HG03060 (cell line): Measurements from ENCODE around the gene APCDD1.
"Not testable (repeated sequence)": the region's sequence is repeated elsewhere in the genome, so short reads cannot be mapped to it uniquely, and the experiment has no call there.

Experiments
- ATAC-seq: cut with Tn5 transposase; IDR thresholded peaks from one replicate; pipeline ENCODE4 v1.9.1; 2021; ENCODE audit warnings: low read depth, moderate number of reproducible peaks; ENCODE audit not compliant: unreplicated experiment

Gene APCDD1

DNA sequence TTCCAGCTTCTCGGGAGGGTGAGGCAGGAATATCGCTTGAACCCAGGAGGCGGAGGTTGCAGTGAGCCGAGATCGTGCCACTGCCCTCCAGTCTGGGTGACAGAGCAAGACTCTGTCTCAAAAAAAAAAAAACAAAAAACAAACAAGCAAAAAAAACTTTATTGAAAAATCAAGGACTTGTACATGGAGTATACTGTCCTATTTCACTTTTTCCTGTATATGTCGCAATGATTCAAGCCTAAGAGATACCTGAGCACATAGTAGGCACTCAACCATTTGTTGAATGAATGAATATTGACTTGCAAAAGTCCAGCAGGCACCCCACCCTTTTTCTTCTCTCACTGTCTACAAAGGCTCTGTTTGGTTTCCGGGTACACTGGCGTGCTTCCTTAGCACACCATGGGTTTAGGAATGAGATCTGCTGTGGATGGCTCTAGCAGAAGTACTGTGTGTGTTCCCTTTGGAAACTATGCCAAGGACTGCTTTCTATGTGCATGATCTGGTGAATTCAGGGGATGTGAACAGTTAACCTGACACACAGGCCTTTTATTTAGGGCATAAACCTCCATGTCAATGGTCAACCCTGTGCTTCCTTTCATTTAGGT lies 6.1 kb downstream of the APCDD1 start:
- no peak for ATAC-seq

DNA sequence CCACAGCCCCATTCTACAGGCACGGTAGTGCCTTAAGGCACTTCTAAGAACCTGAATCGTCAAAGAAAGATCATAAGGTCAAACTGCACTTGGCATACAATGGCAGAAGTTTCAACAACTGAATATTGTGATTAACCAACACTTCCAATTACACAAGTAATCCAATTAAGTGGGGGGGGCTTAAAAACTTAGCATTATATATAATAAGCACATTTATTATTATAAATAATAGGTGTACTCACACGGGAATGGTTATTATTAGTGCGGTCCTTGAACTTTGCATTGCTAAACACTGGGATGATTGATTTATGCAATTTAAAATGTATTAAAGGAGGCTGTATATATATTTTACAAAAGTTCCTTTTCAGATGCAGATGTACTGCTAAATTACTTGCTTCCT lies 7.6 kb downstream of the APCDD1 start:
- no peak for ATAC-seq

DNA sequence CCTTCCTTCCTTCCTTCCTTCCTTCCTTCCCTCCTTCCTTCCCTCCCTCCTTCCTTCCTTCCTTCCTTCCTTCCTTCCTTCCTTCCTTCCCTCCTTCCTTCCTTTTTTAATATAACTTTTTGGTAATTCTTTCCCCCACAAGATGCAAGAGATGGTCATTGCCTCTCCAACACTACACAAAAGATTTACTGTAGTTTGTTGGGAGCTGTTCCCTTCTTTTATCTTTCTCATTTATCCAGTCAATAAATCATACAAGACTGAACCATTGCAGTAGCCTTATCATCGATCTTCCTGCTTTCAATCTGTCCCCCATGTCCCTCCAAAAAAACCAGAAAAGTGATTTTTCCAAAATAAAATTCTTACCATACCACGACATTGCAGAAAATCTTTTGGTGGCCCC lies 8.2 kb downstream of the APCDD1 start:
- ATAC-seq, result no peak

DNA sequence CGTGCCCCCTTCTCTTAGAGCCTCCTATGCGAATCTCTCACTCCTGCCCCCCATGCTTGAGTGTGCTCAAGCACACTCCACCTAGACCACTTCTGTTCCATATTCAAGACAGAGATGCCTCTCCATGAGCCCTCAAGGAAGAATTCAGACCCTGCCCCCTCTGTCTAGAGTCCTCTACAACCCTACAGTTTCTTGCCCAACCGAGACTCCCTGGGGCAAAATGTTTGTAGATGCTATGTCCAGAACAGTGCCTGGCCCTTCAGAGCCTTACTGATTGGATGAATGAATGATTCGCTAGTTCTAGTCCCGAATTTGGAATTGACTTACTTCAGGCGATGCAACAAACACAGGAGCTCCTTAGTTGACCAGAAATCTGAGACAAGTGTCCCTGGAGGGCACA lies 8.7 kb downstream of the APCDD1 start:
- no peak for ATAC-seq

DNA sequence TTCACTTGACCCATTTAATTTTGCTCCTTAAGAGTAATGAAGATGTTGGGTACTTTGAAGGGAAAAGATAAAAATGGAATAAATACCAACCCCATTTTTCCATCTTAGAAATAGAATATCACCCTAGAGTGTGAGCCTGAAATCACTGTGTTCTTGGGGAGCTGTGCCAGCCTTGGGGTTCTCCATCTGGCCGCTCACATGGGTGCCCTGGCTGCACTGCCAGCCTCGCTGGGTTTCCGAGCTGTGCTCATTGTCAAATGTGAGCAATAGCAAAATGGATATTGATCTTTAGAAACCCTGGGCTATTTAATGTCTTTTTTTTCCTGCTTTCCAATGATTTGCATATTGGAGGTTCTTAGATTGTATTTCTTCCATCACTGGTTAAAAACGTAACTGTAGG lies 9.3 kb downstream of the APCDD1 start:
- ATAC-seq, result no peak

DNA sequence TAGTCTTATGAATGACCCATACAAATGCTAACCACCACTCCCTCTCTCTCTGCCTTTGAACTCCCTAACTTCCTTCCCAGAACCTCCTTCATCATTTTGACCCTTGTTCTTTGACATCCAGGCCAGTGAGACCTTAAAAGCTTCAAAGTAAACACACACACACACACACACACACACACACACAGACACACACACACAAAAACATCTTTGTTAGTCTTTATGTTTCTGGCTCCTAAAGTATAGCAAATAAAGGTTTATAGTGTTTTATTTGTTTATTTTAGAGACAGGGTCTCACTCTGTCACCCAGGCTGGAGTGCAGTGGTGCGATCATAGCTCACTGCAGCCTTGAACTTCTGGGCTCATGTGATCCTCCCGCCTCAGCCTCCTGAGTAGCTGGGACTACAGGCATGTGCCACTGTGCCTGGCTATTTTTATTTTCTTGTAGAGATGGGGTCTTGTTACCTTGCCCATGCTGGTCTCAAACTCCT lies 9.8 kb downstream of the APCDD1 start:
- ATAC-seq, result not testable (repeated sequence)

DNA sequence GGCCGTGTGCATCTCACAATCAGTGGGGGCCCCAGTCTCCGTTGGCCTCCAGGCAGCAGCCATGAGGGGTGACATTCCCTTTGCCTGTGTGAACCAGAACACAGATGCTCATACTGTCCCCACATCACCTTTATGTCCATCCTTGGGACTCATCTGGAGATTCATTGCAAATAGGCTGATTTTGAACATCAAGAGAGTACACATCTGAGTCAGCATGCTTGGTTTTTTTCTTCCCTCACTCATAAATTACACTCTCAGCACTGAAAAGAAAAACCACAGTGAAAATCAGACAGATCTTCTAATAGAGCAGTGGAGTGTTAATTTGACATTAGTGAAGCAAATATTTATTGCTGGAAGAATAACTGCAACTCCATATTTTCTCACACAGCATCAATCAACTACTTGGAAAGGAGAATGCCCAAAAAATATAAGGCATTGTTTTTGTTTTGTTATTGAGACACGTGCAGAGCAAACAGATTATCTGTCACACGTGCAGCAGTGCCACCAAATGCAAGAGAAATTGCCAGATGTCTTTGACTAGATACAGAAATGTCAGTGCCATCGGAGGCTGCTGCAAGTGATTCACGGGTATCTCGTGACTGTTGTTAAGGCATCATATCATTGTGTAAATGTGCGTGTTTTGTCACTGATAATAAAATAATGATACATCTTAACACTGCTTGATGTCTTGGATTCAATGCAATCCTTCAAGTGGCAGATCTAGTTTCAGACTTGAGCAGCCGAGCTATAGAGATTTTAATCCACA lies 10.9 kb downstream of the APCDD1 start:
- no peak for ATAC-seq

DNA sequence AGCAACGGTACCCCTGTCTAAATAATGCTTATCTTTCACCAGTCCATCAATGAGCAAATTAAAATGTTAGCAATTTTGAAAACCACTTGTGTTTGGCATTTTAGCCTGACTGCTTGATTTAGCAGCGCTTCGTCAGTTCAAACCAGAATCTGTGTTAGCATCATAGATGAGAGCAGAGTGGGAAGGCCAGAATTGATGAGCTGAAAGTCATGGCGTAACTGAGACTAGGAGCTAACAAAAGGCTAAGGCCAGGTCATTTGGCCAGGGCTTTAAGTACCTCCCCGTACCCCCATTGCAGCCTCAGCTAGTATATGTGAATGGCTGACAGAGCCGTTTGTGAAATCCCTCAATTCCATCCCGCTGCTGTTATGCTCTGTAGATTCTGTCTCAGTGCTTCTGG lies 16.0 kb downstream of the APCDD1 start:
- no peak for ATAC-seq

DNA sequence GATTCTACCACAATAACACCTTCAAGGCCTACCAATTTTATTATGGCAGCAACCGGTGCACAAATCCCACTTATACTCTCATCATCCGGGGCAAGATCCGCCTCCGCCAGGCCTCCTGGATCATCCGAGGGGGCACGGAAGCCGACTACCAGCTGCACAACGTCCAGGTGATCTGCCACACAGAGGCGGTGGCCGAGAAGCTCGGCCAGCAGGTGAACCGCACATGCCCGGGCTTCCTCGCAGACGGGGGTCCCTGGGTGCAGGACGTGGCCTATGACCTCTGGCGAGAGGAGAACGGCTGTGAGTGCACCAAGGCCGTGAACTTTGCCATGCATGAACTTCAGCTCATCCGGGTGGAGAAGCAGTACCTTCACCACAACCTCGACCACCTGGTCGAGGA lies 17.1 kb downstream of the APCDD1 start:
- ATAC-seq, result no peak

DNA sequence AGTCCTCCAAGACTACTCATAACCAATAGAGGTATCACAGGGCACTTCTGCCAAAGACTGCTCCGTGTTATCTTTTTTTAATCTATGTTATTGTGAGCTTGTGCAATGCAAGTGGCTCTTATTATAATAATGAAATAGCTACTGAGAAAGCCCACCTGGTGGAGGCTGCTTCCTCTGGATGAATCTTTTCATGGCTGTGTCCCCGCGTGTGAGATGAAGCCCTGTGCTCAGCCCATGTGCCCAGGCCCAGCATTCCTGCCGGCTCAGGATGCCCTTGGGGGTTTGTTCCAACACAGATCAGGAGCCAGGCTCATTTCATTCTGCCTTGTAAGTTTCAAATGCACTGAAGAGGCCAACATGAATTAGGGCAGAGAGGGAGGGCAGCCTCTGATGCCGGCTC lies 18.7 kb downstream of the APCDD1 start:
- no peak for ATAC-seq

DNA sequence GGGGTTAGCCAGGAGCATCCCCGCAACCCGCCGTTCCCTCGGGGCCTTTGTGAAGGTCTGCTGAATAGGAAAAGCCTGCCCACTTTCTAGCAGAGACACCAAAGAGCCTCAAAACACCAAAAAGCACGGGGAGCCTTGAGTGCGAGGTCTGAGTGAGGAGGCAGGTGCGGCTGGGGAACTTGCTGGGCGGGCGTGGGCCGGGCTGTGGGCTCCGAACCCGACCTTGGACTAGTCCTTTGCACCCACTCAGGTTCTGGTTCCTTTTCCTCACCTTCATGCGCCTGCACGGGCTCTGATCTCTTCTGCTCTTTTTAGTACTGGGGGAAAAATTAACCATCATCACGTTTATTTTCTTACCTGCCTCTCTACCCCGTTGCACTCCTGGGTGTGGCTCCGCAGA lies 19.9 kb downstream of the APCDD1 start:
- no peak for ATAC-seq

DNA sequence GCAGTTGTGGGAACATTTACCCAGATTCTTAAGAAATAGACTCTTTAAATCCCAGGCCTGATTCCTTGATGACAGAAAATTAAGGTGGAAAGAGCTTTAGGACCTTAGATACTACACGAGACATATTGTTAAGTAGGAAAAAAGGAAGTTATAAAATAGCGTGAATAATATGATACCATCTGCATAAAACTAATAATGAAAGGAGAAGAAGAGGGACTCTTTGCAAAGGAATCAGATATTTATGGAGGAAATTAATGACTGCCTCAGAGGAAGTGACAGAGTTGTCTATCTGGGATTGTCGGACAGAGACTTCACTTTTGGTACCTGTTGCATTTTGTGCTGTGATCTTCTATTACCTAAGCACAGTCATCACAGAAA lies 20.8 kb downstream of the APCDD1 start:
- ATAC-seq, result no peak

DNA sequence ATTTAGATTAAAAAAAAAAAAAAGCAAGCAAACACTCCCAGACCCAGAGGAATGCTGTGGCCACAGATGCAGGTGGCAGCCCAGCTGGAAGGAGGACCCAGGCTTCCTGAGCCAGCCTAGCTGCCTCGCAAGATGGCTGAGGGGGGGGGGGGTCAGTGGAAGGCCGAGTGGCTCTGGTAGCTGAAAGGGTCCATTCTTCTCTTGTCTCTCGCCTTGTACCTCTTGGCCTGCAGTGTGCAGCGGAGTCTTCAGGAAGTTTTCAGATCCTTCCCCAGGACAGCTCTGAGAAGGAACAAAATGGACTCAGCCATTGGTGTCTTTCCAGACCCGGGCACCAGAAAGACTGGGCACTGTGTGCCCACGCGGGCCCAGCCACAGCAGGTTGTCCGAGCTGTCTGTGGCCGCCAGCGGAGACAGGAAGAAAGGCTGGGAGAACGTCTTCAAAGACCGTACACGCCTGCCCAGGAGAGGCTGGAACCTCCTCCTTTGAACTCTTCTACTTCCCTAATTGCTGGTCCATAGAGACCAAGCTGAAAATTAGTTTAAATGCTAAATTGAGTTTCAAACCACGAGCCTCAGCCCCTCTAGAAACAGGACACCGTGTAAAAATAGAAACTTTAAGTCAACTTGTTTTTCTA lies 21.3 kb downstream of the APCDD1 start:
- ATAC-seq, result no peak

DNA sequence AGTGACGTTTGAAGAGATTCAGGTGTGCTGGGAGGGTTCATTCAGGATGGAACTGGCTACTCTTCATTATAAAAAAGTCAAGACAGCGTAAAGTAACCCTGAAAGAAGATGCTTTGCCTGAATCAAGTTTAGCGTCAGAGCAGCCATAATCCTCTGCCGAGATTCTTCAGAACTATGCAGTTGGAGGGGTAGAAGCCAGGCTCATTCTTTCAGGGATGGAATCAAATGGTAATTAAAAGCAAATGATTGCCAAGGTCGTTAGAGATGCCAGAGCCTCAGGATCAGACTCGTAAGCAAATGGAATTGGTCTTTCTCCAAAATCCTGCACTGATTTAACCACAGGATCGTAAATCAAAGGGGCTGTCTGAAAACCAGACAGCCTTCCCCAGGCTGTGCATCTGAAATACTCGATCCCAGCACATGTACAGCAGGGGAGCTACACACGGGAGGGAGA lies 21.9 kb downstream of the APCDD1 start:
- no peak for ATAC-seq

DNA sequence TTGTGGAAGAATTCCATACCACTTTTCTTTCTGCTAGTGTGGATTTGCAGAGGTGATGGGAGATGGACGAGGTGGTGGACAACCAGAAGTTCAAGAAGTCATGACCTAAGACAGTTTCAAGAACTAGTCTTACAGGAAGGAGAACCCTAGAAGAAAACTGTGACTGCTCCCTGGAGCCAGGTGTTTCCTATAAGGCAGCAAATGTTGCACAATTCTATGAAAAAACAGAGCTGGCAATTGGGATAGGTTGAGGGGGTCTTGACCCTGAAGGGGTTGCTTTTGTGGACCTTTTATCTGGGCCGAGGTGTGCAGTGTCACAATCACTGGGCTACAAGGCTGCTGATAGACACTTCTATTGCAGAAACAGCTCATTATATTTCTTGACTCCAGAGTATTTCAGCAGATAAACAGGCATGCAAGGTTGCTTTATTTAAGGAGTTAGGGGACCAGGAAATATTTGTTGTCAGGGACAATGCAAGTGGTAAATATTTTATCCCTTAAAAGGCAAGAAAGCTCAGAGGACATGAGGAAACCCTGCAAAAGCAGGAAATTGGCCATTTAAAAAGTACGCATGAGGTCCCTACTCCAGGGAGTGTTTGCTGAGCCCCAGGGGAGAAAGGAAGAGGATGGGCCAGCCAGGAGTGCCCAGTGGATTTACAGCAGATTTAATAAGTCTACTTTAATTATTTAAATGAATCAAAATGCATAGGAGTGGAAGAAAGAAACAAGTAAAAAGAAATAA lies 22.9 kb downstream of the APCDD1 start:
- no peak for ATAC-seq

DNA sequence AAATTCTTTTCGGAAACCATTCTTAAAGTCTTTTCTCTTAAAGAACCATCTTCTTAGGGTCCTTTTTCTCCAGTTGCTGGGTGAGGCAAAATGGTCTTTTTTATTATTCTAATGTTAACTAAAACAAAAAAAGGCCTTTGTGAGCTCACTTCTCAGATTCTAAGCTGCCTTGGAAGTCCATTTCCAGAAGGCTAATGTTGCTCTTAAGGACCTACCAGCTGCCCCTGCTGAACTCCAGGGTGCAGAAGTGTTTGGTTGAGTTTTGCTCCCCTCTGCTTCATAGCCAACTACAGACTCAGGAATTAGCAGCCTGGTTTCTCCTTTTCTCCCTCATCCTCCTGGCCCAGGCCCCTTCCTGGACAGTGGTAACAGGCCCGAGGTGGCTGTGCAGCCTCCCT lies 23.4 kb downstream of the APCDD1 start:
- ATAC-seq, result no peak

DNA sequence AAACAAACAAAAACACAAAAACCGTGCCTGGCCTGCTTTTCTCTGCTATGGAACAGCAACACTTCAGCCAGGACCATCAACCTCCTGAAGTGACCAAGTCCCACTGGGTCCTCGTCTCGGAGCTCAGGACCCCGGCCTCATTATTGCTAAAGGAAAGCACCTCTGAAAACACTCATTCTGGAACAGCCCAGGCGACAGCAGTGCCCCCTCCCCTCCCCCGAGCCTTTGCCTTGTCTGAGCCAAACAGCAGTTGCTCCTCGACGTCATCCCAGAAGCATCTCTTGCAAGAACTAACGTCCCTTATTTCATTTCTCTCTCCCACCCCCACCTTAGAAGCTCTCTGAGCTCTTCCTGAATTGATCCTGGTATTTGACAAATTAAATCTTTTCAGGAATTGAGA lies 27.4 kb downstream of the APCDD1 start:
- no peak for ATAC-seq

DNA sequence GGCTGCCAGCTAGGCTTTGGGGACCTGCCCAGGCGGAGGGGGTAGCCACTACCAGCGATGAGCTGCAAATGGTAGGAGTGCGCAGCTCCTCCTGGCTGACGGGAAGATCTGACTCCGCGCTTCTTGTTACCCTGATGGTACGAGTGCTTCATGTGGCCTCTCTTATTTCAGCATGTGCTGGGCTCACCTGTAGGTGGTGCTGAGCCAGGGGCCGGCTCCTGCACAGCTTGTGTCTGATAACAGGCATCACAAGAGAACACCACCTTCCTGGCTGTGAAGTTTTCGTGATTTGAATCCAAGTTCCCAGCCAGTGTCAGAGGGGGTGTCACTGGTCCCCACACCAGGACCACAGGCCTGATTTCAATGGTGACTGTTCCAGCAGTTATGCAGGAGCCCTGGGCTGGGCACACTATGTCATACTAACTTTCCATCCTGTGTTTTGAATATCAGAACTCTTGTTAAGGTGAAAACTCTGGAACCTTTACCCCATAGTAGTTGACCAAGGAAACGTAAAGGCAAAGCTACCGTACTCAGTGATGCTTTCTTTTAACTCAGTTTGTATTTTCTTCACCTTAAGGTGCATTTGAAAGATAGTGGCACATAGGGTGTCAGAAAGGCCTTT lies 28.0 kb downstream of the APCDD1 start:
- no peak for ATAC-seq

DNA sequence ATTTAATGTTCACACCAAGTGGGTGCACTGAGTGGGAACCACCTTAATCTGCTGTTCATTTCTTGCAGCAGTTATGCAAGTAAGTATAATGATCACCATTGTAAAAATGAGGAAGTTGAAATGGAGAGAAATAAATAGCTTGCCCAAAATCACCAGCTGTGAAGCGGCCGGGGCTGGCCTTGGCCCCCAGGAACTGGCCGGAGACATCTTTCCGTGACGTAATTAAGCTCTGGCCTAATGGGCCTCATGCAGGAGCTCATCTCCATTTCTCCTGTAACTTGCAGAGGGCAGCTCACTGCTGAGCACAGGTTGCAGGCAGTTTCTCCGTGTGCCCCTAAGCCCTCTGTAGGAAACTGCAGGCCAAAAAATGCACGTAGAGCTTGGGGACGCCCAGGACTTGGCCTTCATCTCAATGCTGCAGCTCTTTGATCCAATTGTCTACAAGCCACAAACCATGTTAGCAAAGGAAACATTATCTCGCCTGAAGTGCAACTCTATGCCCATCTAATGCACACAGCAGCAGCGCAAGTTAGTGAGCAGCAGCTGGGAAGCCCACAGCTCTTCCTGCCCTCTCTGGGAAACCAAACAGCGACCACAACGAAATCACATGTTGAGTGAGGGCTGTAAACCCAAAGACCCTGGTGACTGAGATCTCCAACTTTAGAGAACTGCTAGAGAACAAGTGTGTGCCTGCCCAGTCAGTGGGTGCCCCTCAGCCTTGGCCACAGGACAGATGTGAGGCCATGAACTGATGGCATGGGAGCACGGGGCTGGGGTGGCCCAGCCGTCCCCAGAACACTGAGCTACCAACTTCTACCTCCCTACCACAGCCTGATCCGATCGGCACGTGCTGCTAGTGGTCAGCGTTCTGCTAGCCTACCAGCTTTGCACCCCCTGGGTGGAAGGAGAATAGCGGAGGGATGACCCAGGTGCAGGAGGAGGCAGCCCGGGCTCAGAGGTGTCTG lies 28.8 kb downstream of the APCDD1 start:
- peak; percentile 75 for ATAC-seq

DNA sequence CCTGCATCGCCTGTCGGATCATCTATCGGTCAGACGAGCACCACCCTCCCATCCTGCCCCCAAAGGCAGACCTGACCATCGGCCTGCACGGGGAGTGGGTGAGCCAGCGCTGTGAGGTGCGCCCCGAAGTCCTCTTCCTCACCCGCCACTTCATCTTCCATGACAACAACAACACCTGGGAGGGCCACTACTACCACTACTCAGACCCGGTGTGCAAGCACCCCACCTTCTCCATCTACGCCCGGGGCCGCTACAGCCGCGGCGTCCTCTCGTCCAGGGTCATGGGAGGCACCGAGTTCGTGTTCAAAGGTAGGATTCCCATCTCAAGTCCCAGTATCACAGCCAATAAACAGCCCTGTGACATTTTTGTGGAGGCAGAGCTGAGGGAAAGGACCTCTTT lies 31.0 kb downstream of the APCDD1 start:
- no peak for ATAC-seq
